HCT116 (cell line): ENCODE results near the gene CRELD2. TPM values are rescaled to one million over a fixed set of nuclear protein-coding genes. Genes with fewer than 3 reads are reported as not detected.
A peak's percentile ranks its signal among the peaks of the same experiment; 100 is the strongest.

ENCODE experiments used
- ATAC-seq: fragments of 200-7000 bp; cut with Tn5 transposase; 2 replicates; pipeline ENCODE4 v1.9.1; 2020; ENCODE audit warnings: mild to moderate bottlenecking, moderate library complexity
- BruUV-seq: library from RNA; stranded (reverse); fragments of 400-500 nt; replicated peaks from 2 replicates; lab custom pipeline; 2021; lab: Mats Ljungman, UMichigan
- CTCF ChIA-PET: fragments of 300-600 bp; sonication (Branson Sonifier 250); formaldehyde crosslinking; loops from one replicate; lab custom pipeline; 2021; ENCODE audit warnings: antibody characterized with exemption; lab: Charles Lee
- POLR2A ChIA-PET: fragments of 300-600, 350-600 bp; sonication (Branson Sonifier 250); formaldehyde crosslinking; loops from one replicate; lab custom pipeline; 2021; ENCODE audit warnings: antibody characterized with exemption; lab: Charles Lee
- RAD21 ChIA-PET, 2 experiments: fragments of 300-600 bp; sonication (Branson Sonifier 250); formaldehyde crosslinking; loops; one replicate each; lab custom pipeline; 2023; ENCODE audit warnings: low total read pairs in 2 of 2; ENCODE audit not compliant: uncharacterized antibody in 2 of 2, unreplicated experiment in 2 of 2, low non-redundant PET in 1 of 2; lab: Charles Lee
- DNase-seq: peaks from one replicate; pipeline ENCODE4 v3.0.0-alpha.2; 2010; ENCODE audit warnings: low read depth, low spot score
- H2AFZ ChIP-seq: fragments of 200-600 bp; shearing (Covaris generic), sonication (generic); 2 replicates; pipeline ENCODE4 v1.6.1; 2017; ENCODE audit warnings: low read depth, mixed run types, mixed read lengths, antibody characterized with exemption, low read length; ENCODE audit not compliant: poor library complexity, severe bottlenecking
- H3K27ac ChIP-seq: 2 replicates; pipeline ENCODE4 v1.5.1; 2012; ENCODE audit warnings: low read depth, low read length
- H3K27me3 ChIP-seq: fragments of 200-600 bp; sonication (generic); 2 replicates; pipeline ENCODE4 v1.6.1; 2016; ENCODE audit warnings: mixed run types, low read length, mixed read lengths; ENCODE audit not compliant: insufficient read depth
- H3K36me3 ChIP-seq, 2 experiments: fragments of 200-500 bp in 1 of 2; fragments of 200-600 bp in 1 of 2; sonication (Bioruptor generic) in 1 of 2; sonication (generic) in 1 of 2; 2 replicates each; pipeline versions ENCODE4 v1.5.1 to v1.6.1; 2014 to 2016; ENCODE audit warnings: low read length in 2 of 2, inconsistent platforms in 1 of 2, mixed read lengths in 1 of 2, mixed run types in 1 of 2; ENCODE audit not compliant: insufficient read depth in 2 of 2, control insufficient read depth in 1 of 2
- H3K4me1 ChIP-seq, 2 experiments: fragments of 200-600 bp in 1 of 2; sonication (generic) in 1 of 2; 2 replicates each; pipeline versions ENCODE4 v1.5.1 to v1.6.1; 2012 to 2017; ENCODE audit warnings: low read length in 2 of 2, inconsistent platforms in 1 of 2, mild to moderate bottlenecking in 1 of 2, mixed read lengths in 1 of 2, mixed run types in 1 of 2, moderate library complexity in 1 of 2; ENCODE audit not compliant: insufficient read depth in 2 of 2, control insufficient read depth in 1 of 2
- H3K4me2 ChIP-seq: fragments of 200-600 bp; sonication (generic); 2 replicates; pipeline ENCODE4 v1.6.1; 2017; ENCODE audit warnings: mixed run types, low read length, mixed read lengths
- H3K4me3 ChIP-seq, 2 experiments: fragments of 200-600 bp in 1 of 2; sonication (generic) in 1 of 2; replicated peaks in 1 of 2; 2 replicates each; pipeline ENCODE4 v1.5.1; 2011 to 2016; ENCODE audit warnings: low read length in 2 of 2, control low read depth in 1 of 2, low read depth in 1 of 2, mild to moderate bottlenecking in 1 of 2, mixed read lengths in 1 of 2, mixed run types in 1 of 2
- H3K79me2 ChIP-seq: fragments of 200-600 bp; sonication (generic); 2 replicates; pipeline ENCODE4 v1.6.1; 2017; ENCODE audit warnings: mild to moderate bottlenecking, mixed run types, low read length, moderate library complexity, mixed read lengths; ENCODE audit not compliant: insufficient read depth
- H3K9ac ChIP-seq: fragments of 200-600 bp; sonication (generic); 2 replicates; pipeline ENCODE4 v1.6.1; 2016; ENCODE audit warnings: low read length, mixed read lengths
- H3K9me2 ChIP-seq: fragments of 200-600 bp; sonication (generic), shearing (Covaris generic); 2 replicates; pipeline ENCODE4 v1.6.1; 2017; ENCODE audit warnings: mixed run types, mild to moderate bottlenecking, moderate library complexity; ENCODE audit not compliant: insufficient read depth
- H3K9me3 ChIP-seq, 2 experiments: fragments of 200-500 bp in 1 of 2; fragments of 200-600 bp in 1 of 2; sonication (Bioruptor generic) in 1 of 2; sonication (generic) in 1 of 2; 2 replicates each; pipeline ENCODE4 v1.6.1; 2014 to 2017; ENCODE audit warnings: low read length in 2 of 2, mixed read lengths in 2 of 2, inconsistent platforms in 1 of 2, low read depth in 1 of 2, mild to moderate bottlenecking in 1 of 2, mixed run types in 1 of 2, moderate library complexity in 1 of 2; ENCODE audit not compliant: control insufficient read depth in 1 of 2, insufficient read depth in 1 of 2
- H4K20me1 ChIP-seq: fragments of 200-600 bp; sonication (generic), shearing (Covaris generic); 2 replicates; pipeline ENCODE4 v1.6.1; 2017; ENCODE audit warnings: mixed run types, mild to moderate bottlenecking, moderate library complexity; ENCODE audit not compliant: insufficient read depth
- EZH2phosphoT487 ChIP-seq: fragments of 200-600 bp; IDR thresholded peaks from 2 replicates; pipeline ENCODE4 v1.6.1; 2018; ENCODE audit warnings: antibody characterized with exemption, borderline replicate concordance
- RAD21 ChIP-seq: IDR thresholded peaks from 2 replicates; pipeline ENCODE4 v1.6.1; 2012; ENCODE audit warnings: low read depth, mild to moderate bottlenecking
- intact Hi-C: fragments of 100-400 bp; cut with micrococcal nuclease; formaldehyde crosslinking; loops from 2 replicates; pipeline ENCODE4 v1.10.0; 2022
- total RNA-seq: library from RNA; stranded (reverse); gene quantifications from one replicate; pipeline ENCODE4 v1.2.1, GENCODE V29; 2021; ENCODE audit not compliant: unreplicated experiment
- TF ChIP-seq, protein P1 (sequence below), 3 experiments: fragments of 200-600 bp in 1 of 3; sonication (generic) in 1 of 3; IDR thresholded peaks in 2 of 3; conservative IDR thresholded peaks in 1 of 3; 2 replicates each; pipeline ENCODE4 v1.5.1; 2012 to 2017; ENCODE audit warnings: low read depth in 2 of 3, low read length in 2 of 3, antibody characterized with exemption in 1 of 3, borderline replicate concordance in 1 of 3, control low read depth in 1 of 3, mild to moderate bottlenecking in 1 of 3, mixed read lengths in 1 of 3, mixed run types in 1 of 3, moderate library complexity in 1 of 3; ENCODE audit not compliant: insufficient read depth in 1 of 3

Gene CRELD2
- total RNA-seq, 1 experiment from 2014 or later = 45.8 TPM

DNA sequence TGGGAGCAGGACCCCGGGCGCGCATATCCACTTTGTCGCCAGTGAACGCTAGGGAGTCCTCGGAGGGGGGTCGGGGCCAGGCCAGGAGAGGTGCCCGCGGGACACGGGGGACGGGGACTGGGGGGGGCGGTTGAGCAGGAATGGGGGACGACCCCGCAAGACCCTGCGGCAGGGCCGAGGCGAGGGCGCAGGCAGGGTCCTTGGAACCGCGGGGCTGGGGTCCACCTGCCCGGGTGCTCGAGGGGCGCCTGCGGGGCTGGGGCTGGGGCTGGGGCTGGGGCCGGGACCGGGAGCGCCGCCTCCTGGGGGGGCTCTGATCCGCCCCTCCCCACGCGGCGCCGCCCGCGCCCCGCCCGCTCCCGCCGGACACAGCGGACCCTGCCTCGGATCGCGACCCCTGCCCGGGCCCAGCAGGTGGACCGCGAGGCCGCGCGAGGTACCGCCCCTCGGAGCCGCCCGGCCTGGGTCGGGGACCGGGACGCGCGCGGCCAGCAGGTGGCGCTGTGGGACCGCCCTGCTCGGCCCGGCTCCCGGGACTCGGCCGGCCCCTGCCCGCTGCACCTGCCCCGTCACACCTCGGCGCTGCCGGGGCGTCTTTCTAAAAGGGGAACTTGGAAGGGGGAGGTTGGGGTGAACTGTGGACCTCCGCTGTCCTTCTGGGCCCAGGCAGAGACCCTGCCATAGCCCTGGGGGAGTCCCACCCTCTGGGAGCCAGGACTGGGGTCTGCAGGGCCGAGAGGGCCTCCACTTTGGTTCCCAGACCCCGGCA, 11.0 kb downstream of the CRELD2 start:
- H3K9me2 ChIP-seq = no peaks in the 10 kb centered on the region
- no peaks in the 10 kb centered on the region for H3K36me3 ChIP-seq
- H3K9ac ChIP-seq = no peak overlapping the region
- no peak overlapping the region for H3K27ac ChIP-seq
- peak; percentile 86 for ATAC-seq
- H2AFZ ChIP-seq = no peak overlapping the region
- intact Hi-C loops = no loop called here
- H3K9me3 ChIP-seq = no peaks in the 10 kb centered on the region
- H3K4me1 ChIP-seq = peaks cover 16 to 33% of the 10 kb centered on the region in 2 experiments
- BruUV-seq = no TSS peak
- H3K4me2 ChIP-seq = peak overlapping the region; percentile 57
- TF ChIP-seq, protein P1, sequence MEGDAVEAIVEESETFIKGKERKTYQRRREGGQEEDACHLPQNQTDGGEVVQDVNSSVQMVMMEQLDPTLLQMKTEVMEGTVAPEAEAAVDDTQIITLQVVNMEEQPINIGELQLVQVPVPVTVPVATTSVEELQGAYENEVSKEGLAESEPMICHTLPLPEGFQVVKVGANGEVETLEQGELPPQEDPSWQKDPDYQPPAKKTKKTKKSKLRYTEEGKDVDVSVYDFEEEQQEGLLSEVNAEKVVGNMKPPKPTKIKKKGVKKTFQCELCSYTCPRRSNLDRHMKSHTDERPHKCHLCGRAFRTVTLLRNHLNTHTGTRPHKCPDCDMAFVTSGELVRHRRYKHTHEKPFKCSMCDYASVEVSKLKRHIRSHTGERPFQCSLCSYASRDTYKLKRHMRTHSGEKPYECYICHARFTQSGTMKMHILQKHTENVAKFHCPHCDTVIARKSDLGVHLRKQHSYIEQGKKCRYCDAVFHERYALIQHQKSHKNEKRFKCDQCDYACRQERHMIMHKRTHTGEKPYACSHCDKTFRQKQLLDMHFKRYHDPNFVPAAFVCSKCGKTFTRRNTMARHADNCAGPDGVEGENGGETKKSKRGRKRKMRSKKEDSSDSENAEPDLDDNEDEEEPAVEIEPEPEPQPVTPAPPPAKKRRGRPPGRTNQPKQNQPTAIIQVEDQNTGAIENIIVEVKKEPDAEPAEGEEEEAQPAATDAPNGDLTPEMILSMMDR (IDR thresholded peaks at IDR 0.05 in 2 of 3, conservative IDR thresholded peaks at IDR 0.05 in 1 of 3; ENCODE audit: borderline replicate concordance in 1 of 3, insufficient read depth in 1 of 3, low read depth in 2 of 3, low read length in 2 of 3) = peak; percentile 46 to 67 (median 56); a peak in 4 of 6 replicates
- peak; percentile 84 for TF ChIP-seq RAD21
- TF ChIP-seq EZH2phosphoT487 = no peak
- H3K79me2 ChIP-seq = no peaks in the 10 kb centered on the region
- ChIA-PET CTCF (interaction anchor here (1.5 to 2.3 kb wide), 3 partner anchors 99 to 308 kb away, joined by 3 to 115 read pairs (median 4); no protein-coding TSS in a partner anchor), POLR2A (no interaction called here), RAD21 (interaction anchor here in 1 of 2 experiments (1.8 kb wide), 1 partner anchor 101 kb away, joined by 36 read pairs; no protein-coding TSS in a partner anchor)
- no peak for DNase-seq
- H3K4me3 ChIP-seq = no peak overlapping the region
- H3K27me3 ChIP-seq = no peaks in the 10 kb centered on the region
- H4K20me1 ChIP-seq = no peaks in the 10 kb centered on the region
